DMS53 treated with DMSO at 0.1 percent for 48 hours (cell line): ENCODE measurements around the gene NOTCH1.

Experiments
- DNase-seq: peaks from one replicate; lab custom pipeline; 2025; ENCODE audit not compliant: unreplicated experiment; lab: John Stamatoyannopoulos, UW

Gene NOTCH1

DNA sequence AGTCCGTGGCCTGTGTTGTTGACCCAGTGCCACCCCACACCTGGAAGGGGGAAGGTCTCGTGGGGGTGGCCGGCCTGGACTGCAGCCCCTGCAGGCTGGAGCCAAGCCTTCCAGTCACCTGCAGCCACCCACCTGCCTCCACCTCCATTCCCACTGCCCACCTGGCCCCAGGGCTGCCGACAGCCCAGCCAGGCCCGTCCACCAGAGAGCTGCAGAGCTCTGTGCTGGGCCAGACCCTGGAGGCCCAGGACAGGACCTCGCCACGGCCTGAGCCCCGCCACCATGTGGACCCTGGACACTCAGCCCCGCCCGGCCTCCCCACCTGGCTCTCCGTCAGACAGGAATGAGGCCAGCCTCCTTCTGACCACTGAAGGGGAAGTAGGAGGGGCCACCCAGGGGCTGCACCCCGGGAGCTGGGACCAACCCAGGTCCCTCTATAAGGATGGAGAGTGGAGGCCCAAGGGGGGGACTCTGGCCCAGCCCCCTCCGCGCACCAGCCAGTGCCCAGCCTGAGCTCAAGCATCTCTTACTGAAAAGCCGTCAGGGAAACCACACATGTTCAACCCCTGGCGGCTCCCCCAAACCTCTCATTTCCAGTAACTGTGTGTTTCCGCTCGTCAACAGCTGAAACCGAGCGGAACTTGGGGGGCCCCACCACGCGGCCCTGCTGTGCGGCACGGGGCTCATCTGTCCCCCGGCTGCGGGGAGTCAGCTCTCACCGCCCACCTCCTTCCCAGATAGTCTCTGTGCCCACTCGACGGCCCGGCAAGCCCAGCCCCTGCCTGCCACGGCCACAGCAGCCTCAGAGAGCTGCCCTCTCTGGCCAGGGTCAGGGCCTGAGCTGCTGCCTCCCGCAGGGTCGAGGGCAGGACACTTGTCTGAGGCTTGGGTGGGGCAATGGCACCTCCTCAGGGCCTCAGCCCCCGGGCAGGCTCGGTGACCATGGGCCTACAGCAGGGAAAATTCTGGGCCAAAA is 12.8 kb downstream of the NOTCH1 start:
- no peak for DNase-seq

DNA sequence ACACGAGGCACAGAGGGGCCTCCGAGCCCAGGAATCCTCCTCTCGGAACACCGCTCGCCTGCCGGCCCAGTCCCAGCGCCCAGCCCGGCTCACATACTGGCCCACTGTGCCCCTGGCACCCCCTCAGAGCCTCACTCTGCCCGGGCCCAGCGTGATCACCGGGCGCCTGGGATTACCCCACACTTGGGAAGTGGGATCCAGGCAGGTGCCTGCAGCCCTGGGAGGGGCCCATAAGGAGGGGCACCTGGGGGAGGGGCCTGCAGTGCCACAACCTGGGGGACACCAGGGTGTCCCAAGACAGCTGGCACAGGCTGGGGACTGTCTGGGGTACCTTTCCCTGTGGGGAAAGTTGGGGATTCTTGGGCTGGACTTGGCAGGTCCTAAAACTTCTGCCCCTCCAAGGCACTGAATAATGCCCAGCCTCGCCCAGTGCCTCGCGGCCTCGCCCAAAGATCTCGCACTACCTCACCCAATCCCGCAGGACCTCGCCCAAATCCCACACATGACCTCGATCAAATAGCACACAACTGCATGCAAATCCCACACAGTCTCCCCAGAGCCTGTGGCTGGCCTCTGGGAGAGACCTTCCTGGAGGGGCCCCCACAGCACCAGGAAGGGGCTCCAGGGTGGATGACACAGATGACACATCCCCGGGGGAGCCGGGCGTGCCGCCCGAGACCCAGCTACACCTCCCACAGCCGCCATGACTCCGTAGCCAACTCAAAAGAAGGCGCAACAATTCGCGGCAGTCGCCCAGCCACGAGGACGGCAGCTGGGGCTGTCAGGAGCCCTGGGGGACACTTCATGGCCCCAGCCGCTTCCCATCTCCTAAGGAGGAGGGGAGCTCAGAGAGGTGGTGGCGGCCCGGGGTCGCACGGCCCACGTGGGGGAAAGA is 13.7 kb downstream of the NOTCH1 start:
- no peak for DNase-seq

DNA sequence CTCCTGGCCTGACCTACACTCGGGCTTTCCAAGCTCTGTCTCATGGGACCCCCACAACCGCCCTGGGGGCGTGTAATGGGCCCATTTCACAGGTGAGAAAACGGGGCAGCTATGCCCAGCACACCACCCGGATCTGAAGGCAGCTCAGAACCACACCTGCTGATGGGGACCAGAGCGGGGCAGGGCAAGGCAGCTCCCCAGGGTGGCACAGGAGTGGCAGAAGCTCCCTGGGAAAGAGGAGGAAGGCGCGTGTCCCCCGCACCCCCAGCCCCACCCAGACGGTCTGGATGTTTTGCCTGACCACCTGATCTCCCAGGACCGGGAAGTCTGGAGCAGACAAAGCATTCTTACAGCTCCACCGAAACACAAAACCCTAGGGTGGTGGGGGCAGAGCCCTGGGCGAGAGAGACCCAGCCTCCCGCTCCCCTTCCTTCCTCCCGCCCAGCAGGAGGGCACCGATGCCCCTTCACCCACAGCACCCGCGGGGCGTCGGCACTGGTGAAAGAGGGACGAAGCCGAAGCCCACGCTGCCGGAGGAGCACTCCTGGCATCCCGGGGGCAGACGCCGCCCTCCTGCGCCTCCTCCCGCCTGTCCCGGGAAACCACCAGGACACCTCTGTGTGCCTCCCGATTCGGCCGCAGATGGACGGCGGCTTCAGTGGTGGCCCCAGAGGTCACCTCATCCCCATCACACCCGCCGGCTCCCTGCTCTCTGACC is 14.5 kb downstream of the NOTCH1 start:
- no peak for DNase-seq

DNA sequence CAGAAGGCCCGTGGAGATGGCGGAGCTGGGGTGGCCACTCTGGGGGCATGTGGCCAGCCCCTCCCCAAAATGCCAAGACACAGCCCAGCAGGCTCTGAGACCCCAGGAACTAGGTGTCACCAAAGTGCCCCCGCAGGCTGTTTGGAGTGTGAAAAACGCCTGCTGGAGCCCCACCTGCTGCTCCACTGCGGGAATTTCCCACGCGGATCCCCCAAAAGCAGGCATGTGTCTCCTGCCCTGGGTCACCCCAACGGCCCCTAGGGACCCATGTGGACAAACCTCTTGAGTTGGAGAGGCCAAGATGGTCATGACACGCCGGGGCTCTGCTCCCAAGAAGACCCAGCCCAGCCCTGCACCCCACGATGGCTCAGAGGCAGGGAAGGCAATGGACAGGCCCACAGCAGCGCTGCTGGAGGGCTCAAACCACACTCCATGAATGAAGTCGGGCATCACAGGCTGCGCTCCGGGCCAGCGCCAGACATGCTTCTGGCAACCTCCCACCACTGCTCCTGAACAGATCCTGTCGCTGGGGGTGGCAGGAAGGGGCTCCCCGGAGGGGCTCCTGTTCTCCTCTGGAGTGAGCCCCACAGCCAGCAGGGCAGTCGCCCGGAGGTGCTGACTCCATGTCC is 15.3 kb downstream of the NOTCH1 start:
- DNase-seq, result no peak

DNA sequence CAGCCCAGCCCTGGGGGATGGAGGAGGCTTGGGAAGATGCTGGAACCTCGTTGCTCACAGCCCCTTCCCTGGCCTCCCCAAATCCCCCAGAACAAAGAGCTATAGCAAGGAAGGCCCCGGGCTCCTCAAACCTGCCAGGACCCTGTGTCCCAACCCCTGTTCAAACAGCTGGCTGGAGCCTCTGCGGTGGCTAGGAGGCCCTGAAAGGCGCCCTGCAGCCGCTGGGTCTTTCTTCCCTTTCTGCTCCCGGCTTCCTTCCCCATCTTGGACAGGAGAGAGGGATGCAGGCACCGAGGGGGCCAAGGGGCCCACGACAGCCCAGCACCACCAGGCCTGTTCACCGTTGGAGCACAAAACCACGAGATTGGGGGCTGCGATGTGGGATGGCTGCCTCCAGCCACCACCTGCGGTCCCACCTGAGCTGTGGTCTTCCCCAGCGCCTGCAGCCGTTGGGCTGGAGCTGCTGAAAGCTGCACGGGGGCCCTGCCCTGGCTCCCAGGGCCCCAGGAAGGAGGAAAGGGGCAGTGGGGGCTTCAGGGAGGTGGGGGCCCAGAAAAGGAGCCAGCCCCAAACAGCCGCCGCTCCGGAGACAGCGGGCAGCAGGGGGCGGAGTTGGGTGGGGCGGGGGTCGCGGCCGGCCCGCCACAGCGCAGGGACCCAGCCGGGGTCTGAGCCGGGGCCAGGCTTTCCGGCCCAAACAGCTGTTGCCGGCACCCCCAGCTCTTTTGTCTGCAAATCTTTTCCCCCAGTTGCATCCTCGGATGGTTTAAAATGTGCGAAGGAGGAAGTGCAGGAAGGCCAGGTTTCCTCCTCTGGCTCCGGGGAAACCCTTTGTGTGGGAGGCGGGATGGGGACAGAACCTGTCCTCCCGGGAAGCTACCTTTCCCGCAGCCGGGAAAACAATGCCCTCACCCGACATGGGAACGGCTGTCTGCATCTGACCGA is 16.1 kb downstream of the NOTCH1 start:
- no peak for DNase-seq

DNA sequence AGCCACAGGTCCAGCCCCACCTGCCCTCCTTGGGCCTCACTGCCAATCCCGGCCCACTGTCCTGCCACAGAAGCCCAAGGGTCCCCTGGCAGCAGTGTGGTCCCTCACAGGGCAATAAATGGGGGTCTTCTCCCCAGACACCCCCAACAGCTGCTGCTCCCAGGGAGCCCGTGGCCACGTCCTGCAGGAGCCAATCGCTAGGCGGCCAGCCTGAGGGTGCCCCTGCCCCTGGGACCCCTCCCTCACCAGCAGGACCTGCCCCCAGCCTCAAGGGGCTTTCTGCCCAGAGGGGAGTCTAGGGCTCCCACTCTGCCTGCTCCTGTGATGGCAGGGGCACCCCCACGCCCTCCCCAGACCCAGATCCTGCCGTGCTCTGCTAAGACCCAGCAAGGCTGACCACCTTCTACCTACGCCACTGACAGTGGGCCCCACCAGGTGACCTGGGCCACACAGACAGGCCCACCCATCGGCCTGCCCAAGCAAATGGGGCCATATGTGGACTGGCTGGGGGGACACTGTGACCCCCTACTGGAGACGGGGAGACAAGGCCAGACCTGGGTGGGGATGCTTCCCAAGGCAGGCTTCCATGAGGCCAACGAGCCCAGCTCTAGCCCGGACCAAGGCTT is 17.0 kb downstream of the NOTCH1 start:
- no peak for DNase-seq

DNA sequence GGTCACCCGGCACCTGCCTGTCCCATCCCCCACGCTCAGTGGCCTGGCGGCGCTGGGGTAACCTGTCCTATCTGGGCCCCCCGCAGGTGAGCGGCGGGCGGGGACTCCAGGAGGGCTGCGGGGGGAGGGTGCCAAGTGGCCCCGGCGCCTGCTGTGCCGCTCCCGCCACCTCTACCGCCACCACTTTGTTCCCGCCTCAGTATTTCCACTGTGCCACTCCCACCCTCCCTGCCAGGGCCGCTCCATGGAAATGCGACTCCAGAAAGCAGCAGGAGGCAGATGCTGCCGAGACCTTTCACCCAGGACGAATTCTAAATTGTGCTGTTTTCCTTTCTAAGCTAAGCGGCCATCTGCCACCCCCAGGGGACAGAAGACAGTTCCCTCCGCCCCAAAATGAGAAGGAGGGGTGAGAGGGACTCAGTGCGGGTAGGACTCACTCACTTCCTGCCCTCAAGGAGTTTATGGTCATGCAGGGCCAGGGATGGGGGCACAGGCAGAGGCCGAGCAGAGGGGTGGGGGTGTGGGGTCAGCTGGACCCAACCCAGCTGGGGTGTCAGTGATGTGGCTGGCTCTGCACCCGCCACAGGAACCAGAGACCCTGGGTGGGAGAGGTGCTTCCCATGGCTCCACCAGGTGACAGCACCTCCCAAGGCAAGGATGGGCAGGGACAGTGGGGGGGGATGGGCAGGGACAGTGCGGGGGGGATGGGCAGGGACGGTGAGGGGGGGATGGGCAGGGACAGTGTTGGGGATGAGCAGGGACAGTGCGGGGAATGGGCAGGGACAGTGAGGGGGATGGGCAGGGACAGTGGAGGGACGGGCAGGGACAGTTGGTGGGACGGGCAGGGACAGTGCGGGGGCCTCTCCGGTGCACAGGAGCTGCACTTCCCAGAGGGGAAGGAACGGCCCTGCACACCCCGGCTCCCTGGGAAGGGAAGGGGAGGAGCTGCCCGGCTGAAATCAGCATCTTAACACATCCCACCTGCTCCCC is 17.8 kb downstream of the NOTCH1 start:
- DNase-seq, result peak; percentile 73

DNA sequence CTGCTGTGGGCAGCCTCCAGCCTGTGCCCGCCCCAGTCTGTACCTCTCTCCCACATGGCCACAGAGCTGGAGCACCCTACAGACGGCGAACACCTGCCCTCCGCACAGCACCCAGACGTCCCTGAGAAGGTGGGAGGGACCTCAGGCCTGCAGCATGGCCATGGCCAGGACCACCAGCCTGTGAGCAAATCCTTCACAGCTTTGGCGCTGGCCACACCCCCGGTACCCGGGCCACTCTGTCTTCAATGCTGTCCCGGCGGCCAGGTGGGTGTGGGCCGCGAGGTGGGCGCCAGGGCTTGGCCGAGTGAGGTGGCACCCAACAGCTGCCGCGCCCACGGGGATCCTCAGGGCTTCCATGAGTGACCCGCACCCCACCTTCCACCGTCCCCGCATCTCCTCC is 18.7 kb downstream of the NOTCH1 start:
- DNase-seq, result peak; percentile 59

DNA sequence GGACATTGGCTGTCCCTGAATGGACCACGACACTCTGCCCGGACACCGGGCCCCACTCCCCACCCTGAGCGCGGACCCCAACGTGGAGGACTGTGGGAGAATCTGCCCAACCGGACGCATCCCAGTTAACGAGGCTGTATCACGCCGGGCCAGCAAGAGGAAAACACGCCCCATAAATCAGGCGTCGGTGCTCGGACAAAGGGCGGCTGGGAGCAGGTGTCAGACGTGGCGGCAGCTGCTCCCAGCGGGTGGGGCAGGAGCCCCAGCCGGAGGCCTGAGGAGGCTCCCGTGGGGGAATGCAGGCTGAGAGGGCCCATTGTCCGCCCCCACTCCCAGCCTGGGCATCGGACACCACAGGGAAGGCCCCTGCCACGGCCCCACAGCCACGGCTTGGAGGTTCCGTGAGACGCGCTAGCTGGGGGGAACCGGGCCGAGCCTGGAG is 19.2 kb downstream of the NOTCH1 start:
- DNase-seq, result peak; percentile 82

DNA sequence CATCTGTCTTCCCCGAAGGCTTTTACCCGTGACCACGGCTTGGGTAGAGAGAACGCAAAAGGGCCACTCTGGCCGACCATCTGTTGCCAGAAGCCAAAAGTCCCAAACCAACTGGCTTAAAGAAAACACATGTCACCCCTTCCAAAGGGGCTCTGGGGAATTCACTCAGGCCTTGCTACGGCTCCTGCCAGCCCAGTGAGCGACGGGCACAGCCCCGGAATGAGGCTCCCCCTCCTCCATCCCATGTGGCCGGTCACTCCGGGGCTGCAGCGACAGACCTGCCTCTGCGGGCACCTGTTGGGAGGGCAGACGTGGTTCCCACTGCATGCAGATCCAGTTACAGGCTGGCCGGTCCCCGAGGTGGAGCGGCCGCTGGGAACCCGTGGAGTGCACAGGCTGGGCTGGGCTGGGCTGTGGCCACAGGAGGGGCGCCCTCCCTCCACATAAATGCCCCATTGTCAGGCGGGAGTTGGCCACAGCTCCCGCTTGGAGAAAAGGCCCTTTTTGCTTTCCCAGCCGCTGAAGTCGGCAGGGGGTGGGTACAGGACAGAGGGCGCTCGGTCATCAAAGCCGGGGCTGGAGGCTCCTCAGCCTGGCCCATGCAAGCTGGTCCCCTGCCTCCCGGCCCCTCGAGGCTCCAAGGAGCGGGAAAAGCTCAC is 19.9 kb downstream of the NOTCH1 start:
- no peak for DNase-seq

DNA sequence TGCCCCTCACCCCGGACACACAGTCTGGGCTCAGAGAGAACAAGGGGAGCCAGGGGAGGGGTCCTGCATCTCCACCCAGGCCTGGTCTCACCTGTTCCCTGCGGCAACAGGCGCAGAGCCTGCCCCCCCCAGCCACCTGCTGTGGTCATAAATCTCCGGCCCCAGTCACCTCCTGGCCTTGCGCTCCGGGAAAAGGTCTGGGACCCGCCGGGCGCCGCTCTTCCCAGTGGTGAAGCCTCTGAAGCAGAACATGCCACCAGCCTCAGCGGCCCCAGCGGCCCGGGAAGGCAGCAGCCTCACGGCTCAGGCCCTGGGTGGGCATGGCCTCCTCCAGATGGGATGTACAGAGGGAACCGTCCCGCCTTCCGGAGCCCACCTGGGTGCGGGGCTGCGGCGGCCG is 20.6 kb downstream of the NOTCH1 start:
- no peak for DNase-seq

DNA sequence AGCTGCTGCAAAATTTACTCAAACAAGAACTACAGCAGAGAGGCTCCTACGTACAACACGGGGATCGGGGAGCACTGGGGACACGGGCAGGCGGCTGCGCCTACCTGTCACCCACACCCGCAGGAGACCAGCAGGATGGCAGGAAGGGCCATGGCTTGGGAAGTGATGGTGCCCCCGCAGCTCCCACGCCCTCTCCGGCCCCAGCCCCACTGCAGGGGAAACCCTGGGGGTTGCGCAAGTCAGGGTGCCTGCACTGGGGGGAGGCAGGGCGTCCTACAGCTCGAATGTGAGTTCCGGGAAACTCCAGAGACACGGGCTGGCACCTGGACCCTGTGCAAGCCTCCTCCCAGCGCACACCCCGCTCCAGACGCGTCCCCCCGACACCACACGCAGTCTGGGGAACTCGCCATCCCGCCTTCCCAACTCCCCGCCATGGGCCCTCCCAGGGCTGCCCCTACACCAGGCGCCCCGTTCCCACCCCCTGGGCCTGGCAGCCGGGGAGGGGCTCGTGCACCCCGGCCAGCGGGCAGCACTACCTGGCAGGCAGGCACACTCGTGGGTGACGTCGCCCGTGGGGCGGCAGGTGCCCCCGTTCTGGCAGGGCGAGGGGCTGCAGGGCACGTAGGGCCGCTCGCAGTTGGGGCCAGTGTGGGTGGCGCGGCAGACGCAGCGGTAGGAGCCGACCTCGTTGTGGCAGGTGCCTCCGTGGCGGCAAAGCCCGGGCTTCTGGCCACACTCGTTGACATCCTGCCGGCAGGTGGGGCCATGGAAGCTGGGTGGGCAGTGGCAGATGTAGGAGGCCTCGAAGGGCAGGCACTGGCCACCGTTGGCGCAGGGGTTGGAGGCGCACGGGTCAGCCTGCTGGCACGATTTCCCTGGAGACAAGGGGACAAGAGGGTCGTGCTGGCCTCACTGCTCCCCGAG is 23.3 kb downstream of the NOTCH1 start:
- no peak for DNase-seq

DNA sequence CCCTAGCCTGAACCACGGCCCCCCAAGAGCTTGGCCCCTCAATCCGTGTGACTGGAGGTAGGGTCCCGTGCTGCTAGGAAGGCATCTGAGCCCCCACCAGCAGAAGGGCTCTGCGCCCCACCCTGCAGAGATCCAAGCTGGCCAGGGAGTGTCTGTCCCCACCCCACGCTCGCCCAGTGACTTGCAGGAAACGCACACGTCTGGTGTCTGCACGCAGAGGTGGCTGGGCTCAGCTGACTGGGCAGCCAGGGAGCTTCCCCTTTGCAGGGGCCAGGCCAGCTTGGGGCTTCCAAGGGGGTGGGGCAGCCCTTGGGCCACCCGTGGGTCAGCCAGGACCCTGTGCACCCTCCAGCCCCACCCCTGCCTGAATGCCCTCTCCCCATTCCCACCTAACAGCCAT is 24.3 kb downstream of the NOTCH1 start:
- DNase-seq, result no peak

DNA sequence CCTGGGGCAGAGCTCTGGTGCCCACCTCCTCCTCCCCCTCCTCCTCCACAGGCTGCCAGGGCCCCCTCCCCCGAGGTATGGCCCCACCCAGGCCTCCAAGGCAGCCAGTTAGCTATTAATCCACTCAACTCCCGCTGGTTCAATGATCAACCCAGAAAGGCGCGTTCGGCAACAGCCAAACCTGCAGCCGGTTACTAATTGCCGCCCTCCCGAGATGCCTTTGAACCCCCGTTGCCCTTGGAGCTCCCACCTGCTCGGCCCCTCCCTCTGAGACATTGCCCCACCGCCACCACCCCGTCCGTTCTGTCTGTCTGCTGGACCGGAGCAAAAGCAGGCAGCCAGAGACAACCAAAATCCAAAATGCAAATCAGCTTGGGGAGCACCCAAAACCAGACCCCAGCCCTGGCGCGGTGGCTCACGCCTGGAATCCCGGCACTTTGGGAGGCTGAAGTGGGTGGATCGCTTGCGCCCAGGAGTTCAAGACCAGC is 25.8 kb downstream of the NOTCH1 start:
- no peak for DNase-seq

DNA sequence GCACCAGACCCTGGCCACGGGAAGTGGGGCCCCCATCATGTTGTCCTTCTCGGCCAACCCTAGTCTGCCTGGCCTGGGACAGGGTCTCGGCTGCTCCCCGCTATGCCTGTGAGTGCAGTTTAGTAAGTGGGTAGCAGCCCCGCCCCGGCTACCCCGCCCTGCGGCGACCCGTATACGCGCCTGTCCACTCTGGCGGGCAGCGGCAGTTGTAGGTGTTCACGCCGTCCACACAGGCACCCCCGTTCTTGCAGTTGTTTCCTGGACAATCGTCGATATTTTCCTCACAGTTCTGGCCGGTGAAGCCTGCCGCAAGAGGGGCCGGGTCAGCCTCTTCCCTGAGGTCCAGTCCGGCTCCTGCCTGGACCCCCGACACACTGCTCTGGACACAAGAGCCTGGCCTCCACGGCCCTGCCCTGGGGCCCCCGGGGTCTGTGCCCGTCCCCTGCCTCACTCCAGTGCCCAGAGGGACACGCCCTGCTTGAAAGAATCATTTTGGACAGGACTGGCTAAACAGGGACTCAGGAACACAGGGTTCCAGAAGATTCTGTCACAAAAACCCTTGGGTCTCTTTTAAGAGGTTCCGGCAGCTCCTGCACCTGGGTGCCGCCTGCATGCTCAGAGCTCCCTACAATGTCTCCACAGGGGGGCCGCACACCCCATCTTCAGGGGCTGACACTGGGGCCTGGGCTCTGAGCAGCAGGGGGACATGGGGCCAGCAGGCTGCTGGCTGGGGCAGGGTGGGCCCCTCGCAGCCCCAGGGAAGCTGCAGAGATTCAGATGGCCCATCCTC is 26.4 kb downstream of the NOTCH1 start:
- no peak for DNase-seq
